Cardiac fibroblast (primary cell): ENCODE data around the gene RIPOR3.

Experiments used
- DNase-seq, 2 donors: peaks; one replicate each; pipeline versions ENCODE4 v3.0.0 to v3.0.0-alpha.2; 2010; ENCODE audit warnings: low read depth in 2 of 2
- H3K4me3 ChIP-seq, 2 donors: replicated peaks in 1 of 2; 1 replicate in 1 of 2; 2 replicates in 1 of 2; pipeline ENCODE4 v1.5.1; 2011; ENCODE audit warnings: low read depth in 2 of 2, low read length in 2 of 2, mild to moderate bottlenecking in 2 of 2, moderate library complexity in 1 of 2
- TF ChIP-seq, protein P1 (sequence below): IDR thresholded peaks from one replicate; pipeline ENCODE4 v1.5.1; 2011; ENCODE audit warnings: low read depth, mild to moderate bottlenecking, low read length, inconsistent platforms

RIPOR3 gene

DNA sequence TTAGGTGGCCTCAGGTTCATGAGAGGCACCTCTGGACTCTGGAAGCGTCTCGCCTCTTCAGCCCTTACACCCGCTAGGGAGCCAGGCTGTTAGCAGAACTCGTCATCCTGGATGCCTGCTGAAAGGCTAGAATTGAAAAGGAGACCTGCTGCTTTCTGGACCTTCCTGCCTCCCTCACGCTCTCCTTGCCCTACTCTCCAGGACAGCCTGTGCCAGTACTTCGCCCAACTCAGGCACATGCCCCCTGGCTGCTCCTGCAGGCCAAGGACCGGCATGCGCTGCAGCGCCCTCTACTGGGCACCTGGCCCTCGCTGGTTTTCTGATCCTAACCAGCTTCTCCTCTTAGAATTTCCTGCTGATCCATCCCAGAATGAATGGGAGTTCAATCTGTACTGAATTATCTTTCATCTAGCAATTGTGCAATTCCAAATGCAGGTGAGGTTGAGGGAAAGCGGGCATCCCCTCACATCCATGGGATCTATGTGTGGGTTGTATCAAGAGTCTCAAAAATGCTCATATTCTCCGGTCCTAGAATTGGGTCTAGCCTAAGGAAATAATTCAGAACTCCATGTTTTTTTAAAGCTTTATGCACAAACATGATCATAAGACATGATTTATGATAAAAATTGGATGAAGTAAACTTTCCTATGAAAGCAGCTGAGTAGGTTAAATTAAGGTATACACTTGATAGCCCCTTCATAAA, 103.2 kb downstream of the RIPOR3 start:
- H3K4me3 ChIP-seq = no peak overlapping the region
- DNase-seq = peak; percentile 70 to 71
- TF ChIP-seq, protein P1, sequence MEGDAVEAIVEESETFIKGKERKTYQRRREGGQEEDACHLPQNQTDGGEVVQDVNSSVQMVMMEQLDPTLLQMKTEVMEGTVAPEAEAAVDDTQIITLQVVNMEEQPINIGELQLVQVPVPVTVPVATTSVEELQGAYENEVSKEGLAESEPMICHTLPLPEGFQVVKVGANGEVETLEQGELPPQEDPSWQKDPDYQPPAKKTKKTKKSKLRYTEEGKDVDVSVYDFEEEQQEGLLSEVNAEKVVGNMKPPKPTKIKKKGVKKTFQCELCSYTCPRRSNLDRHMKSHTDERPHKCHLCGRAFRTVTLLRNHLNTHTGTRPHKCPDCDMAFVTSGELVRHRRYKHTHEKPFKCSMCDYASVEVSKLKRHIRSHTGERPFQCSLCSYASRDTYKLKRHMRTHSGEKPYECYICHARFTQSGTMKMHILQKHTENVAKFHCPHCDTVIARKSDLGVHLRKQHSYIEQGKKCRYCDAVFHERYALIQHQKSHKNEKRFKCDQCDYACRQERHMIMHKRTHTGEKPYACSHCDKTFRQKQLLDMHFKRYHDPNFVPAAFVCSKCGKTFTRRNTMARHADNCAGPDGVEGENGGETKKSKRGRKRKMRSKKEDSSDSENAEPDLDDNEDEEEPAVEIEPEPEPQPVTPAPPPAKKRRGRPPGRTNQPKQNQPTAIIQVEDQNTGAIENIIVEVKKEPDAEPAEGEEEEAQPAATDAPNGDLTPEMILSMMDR = peak; percentile 100

DNA sequence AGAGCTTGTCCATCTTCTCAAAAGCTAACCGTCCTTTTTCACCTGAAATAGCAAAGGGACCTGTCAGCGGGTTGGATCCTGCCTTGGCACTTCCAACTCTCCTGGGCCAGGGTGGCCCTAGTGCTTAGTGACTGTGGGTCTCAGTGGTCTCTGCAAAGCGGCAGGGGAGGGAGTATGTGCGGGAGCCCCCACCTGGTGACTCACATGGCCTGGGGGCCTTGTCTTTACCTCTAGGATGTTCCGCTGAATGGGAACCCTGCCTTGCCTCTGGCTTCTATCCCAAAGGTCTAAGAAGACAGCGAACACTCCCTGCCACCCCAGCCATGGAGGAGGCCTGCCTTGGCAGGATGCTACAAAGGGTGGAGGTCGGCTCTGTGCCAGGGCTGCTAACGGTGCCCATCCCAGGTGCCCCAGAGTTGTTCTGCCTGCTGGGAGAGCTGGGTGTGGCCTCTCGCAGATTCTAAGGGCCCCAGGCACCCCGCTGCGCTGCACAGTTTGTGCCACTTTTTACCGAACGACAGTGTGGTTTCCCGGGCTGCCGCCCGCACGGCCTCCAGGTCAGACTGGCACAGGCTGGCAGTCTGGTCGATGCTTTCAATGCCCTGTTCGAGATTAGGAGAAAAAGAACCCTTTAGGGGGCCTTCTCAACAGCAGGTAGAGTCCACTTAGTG, 103.9 kb downstream of the RIPOR3 start:
- TF ChIP-seq, protein P1 = no peak
- no peak overlapping the region for H3K4me3 ChIP-seq

DNA sequence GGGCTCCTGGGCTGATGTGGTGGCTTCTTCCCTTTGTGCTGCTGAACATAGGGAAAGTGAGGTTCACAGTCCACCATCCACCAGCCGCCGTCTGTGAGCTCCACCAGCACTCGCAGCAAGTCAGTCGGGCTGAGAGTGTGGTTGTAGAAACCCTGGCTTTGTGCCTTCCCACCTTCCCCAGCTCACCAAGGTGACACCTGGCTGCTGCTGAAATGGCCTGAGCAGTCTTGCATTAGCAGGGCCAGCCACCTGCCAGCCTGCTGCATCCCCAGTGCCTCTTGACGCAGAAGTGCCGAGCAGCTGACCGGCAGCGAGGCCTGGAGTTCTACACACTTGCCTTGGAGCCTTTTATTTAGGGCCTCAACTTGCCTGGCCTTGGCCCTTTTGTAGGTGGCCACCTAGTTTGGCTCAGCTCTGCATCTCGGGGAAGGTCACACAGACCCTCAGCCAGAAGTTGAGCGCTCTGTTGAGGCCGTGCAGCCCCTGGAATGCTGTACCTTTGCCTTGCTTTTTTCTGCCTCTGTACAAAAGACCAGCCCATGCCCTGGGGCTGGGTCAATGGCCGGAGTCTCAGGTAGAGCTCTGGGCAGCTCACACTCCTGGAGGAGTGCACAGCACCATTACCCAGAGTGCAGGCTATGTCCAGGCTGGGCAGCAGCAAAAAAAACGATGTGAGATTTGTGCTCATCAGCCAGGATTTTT, 104.7 kb downstream of the RIPOR3 start:
- no peak overlapping the region for H3K4me3 ChIP-seq
- no peak for DNase-seq

More for the DNA sequence above, 103.9 kb downstream of the RIPOR3 start:
- DNase-seq = no peak

DNA sequence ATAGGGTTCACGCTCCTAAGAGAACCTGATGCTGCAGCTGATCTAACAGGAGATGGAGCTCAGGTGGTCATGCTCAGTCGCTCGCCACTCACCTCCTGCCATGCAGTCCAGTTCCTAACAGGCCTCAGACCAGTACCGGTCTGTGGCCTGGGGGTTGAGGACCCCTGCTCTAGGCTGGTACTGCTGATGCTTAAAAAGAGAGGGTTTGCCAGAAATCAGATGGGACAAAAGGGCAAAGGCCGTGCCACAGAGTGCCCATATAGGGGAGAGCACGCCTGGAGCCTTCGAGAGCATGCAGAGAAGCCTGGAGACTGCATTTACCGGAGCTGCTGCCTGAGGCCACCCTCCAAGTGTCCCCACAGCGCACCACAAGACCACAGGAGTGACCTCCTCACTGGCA, 105.7 kb downstream of the RIPOR3 start:
- no peak for DNase-seq
- TF ChIP-seq, protein P1 = no peak

More for the DNA sequence above, 104.7 kb downstream of the RIPOR3 start:
- TF ChIP-seq, protein P1 = no peak

DNA sequence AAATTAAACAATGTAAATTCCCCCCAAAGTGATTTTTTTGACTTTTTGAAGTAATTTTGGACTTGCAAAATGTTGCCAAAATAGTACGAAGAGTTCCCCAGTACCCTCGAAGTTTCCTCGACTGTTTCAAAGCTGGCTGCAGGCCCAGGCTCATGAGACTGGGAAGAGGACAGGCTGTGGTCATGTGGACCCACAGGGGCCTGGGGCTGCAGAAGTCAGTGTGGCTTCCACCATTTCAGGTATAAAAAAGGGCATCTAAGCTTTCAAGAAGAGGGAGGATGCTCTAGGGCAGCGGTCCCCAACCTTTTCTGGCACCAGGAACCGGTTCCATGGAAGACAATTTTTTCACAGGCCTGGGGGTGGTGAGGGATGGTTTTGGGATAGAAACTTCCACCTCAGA, 106.1 kb downstream of the RIPOR3 start:
- no peak overlapping the region for H3K4me3 ChIP-seq
- no peak for DNase-seq
- TF ChIP-seq, protein P1 = no peak

More for the DNA sequence above, 105.7 kb downstream of the RIPOR3 start:
- H3K4me3 ChIP-seq = no peak overlapping the region

DNA sequence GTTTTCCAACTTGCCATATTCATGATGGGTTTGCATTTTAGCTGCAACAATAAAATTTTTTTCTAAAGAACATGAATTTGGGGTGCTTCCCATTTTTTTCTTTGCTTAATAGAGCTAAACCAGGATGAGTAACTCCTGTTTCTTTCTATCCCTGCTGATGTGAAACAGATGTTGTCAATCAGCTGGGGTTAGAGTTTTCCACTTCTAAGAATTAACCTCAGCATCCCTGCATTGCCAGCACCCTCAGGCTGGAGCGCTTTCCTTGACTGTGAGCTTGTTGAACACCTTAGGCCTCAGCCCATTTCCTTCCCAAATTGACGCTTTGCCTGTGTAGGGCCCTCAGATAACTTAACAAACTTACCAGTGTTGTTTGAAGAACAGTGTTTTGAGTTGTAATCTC, 106.7 kb downstream of the RIPOR3 start:
- no peak overlapping the region for H3K4me3 ChIP-seq
- no peak for DNase-seq
- TF ChIP-seq, protein P1 = no peak
